ENCODE measurements around the gene CABP1. TPM values are rescaled to one million over a fixed set of nuclear protein-coding genes. Genes with fewer than 3 reads are reported as not detected.

CABP1 gene
- total RNA-seq, 6 experiments from 2014 or later = 0.26 TPM; not detected in 5

GRCh38 chr12:120677765-120678473, 37.5 kb downstream of the CABP1 start:
- H3K27ac ChIP-seq = no peak overlapping the region
- TF ChIP-seq POLR2A (IDR thresholded peaks at IDR 0.05) = no peak
- no peak for TF ChIP-seq CTCF (IDR thresholded peaks at IDR 0.05)
- H3K4me3 ChIP-seq = no peak overlapping the region
- H3K36me3 ChIP-seq = no peaks in the 10 kb centered on the region
- H3K9me3 ChIP-seq = no peaks in the 10 kb centered on the region
- DNase-seq (no peak), ATAC-seq (peak in 2 of 4 donors; percentile 54 to 60)
- intact Hi-C loops (cut with DNase I) = no loop called here
- H3K4me1 ChIP-seq = no peaks in the 10 kb centered on the region
- no peaks in the 10 kb centered on the region for H3K27me3 ChIP-seq
- 48% methylated on average over 4 of the region's 7 CpGs for WGBS (ENCODE audit: insufficient coverage, low coverage, low lambda C conversion rate, missing lambda C conversion rate)

GRCh38 chr12:120678572-120678971, 38.1 kb downstream of the CABP1 start:
- no peak overlapping the region for H3K27ac ChIP-seq
- ATAC-seq (no peak), DNase-seq (no peak)
- no peak for TF ChIP-seq CTCF (IDR thresholded peaks at IDR 0.05)
- no peak for TF ChIP-seq POLR2A (IDR thresholded peaks at IDR 0.05)
- no peak overlapping the region for H3K4me3 ChIP-seq
- 67% methylated on average over 8 of the region's 8 CpGs for WGBS (ENCODE audit: insufficient coverage, low coverage, low lambda C conversion rate, missing lambda C conversion rate)
- H3K36me3 ChIP-seq = no peaks in the 10 kb centered on the region
- intact Hi-C loops (cut with DNase I) = no loop called here
- no peaks in the 10 kb centered on the region for H3K9me3 ChIP-seq
- H3K4me1 ChIP-seq = no peaks in the 10 kb centered on the region
- H3K27me3 ChIP-seq = no peaks in the 10 kb centered on the region

- DNase-seq = no peak
- no peaks in the 10 kb centered on the region for H3K36me3 ChIP-seq
- WGBS (ENCODE audit: insufficient coverage, low coverage, low lambda C conversion rate, missing lambda C conversion rate) = 35% methylated on average over 4 of the region's 5 CpGs
- no peak overlapping the region for H3K4me3 ChIP-seq
- H3K4me1 ChIP-seq = no peaks in the 10 kb centered on the region
- intact Hi-C loops (cut with DNase I) = no loop called here
- TF ChIP-seq CTCF (IDR thresholded peaks at IDR 0.05) (no peak), POLR2A (IDR thresholded peaks at IDR 0.05) (no peak)
- H3K27ac ChIP-seq = no peak overlapping the region
- H3K27me3 ChIP-seq = no peaks in the 10 kb centered on the region
- ATAC-seq = peak in 3 of 4 donors; percentile 12 to 28 (median 15)
- H3K9me3 ChIP-seq = no peaks in the 10 kb centered on the region
Observed at GRCh38 chr12:120680165-120680738, 39.8 kb downstream of the CABP1 start.

GRCh38 chr12:120684523-120684932, 44.1 kb downstream of the CABP1 start:
- intact Hi-C loops (cut with DNase I) = no loop called here
- no peaks in the 10 kb centered on the region for H3K36me3 ChIP-seq
- no peak overlapping the region for H3K4me3 ChIP-seq
- H3K27ac ChIP-seq = no peak overlapping the region
- H3K9me3 ChIP-seq = no peaks in the 10 kb centered on the region
- ATAC-seq = no peak
- no peaks in the 10 kb centered on the region for H3K27me3 ChIP-seq
- peaks cover 0 to 13% (median 1%) of the 10 kb centered on the region in 4 donors for H3K4me1 ChIP-seq
- WGBS (ENCODE audit: insufficient coverage, low coverage, low lambda C conversion rate, missing lambda C conversion rate) = 49% methylated on average over 8 of the region's 8 CpGs
- TF ChIP-seq POLR2A (IDR thresholded peaks at IDR 0.05) = no peak
- TF ChIP-seq CTCF (IDR thresholded peaks at IDR 0.05) = no peak
- no peak for DNase-seq
